ES-I3 (cell line): ENCODE results near the gene INSC.

Experiments used
- H3K36me3 ChIP-seq: 2 replicates; pipeline ENCODE4 v1.6.1; 2013; ENCODE audit warnings: mild to moderate bottlenecking, low read length, control low read depth, moderate library complexity; ENCODE audit not compliant: insufficient read depth
- H3K4me1 ChIP-seq: 2 replicates; pipeline ENCODE4 v1.6.1; 2013; ENCODE audit warnings: mild to moderate bottlenecking, control low read depth, low read length; ENCODE audit not compliant: insufficient read depth
- H3K9ac ChIP-seq: 2 replicates; pipeline ENCODE4 v1.6.1; 2013; ENCODE audit warnings: low read depth, mild to moderate bottlenecking, low read length, moderate library complexity
- H3K9me3 ChIP-seq: 2 replicates; pipeline ENCODE4 v1.6.1; 2013; ENCODE audit warnings: mild to moderate bottlenecking, low read length, moderate library complexity; ENCODE audit not compliant: control insufficient read depth, insufficient read depth

The INSC gene

GRCh38 chr11:15146271-15147003 is 31.7 kb downstream of the INSC start:
- Histone ChIP-seq H3K36me3 (no peaks in the 10 kb centered on the region), H3K9ac (no peak overlapping the region), H3K4me1 (0 out of 2 replicates have a peak, but pooled peaks cover 6% of the 10 kb centered on the region), H3K9me3 (no peaks in the 10 kb centered on the region)

- no peaks in the 10 kb centered on the region for H3K36me3 ChIP-seq
- H3K4me1 ChIP-seq: 0 out of 2 replicates have a peak, but pooled peaks cover under 1% of the 10 kb centered on the region
- no peak overlapping the region for H3K9ac ChIP-seq
- no peaks in the 10 kb centered on the region for H3K9me3 ChIP-seq
Observed at GRCh38 chr11:15148169-15148568, 33.4 kb downstream of the INSC start.

- no peaks in the 10 kb centered on the region for H3K36me3 ChIP-seq
- no peak overlapping the region for H3K9ac ChIP-seq
- no peaks in the 10 kb centered on the region for H3K9me3 ChIP-seq
- H3K4me1 ChIP-seq: no peaks in the 10 kb centered on the region
Observed at GRCh38 chr11:15149050-15149449, 34.3 kb downstream of the INSC start.

GRCh38 chr11:15150507-15150906 is 35.8 kb downstream of the INSC start:
- Histone ChIP-seq H3K9me3 (no peaks in the 10 kb centered on the region), H3K4me1 (no peaks in the 10 kb centered on the region), H3K36me3 (no peaks in the 10 kb centered on the region), H3K9ac (no peak overlapping the region)

GRCh38 chr11:15153231-15153630 is 38.5 kb downstream of the INSC start:
- H3K4me1 ChIP-seq: no peaks in the 10 kb centered on the region
- no peaks in the 10 kb centered on the region for H3K36me3 ChIP-seq
- H3K9me3 ChIP-seq: no peaks in the 10 kb centered on the region
- H3K9ac ChIP-seq: no peak overlapping the region

GRCh38 chr11:15157181-15157580 is 42.5 kb downstream of the INSC start:
- Histone ChIP-seq H3K9ac (no peak overlapping the region), H3K36me3 (no peaks in the 10 kb centered on the region), H3K4me1 (no peaks in the 10 kb centered on the region), H3K9me3 (no peaks in the 10 kb centered on the region)

- no peaks in the 10 kb centered on the region for H3K36me3 ChIP-seq
- no peak overlapping the region for H3K9ac ChIP-seq
- H3K9me3 ChIP-seq: no peaks in the 10 kb centered on the region
- H3K4me1 ChIP-seq: no peaks in the 10 kb centered on the region
Observed at GRCh38 chr11:15157606-15158137, 42.9 kb downstream of the INSC start.

GRCh38 chr11:15158351-15159015 is 43.8 kb downstream of the INSC start:
- H3K9ac ChIP-seq: no peak overlapping the region
- H3K4me1 ChIP-seq: no peaks in the 10 kb centered on the region
- no peaks in the 10 kb centered on the region for H3K36me3 ChIP-seq
- H3K9me3 ChIP-seq: no peaks in the 10 kb centered on the region

- no peaks in the 10 kb centered on the region for H3K9me3 ChIP-seq
- no peak overlapping the region for H3K9ac ChIP-seq
- H3K36me3 ChIP-seq: no peaks in the 10 kb centered on the region
Observed at GRCh38 chr11:15159085-15159484, 44.4 kb downstream of the INSC start.

GRCh38 chr11:15161790-15162189 is 47.1 kb downstream of the INSC start:
- H3K36me3 ChIP-seq: no peaks in the 10 kb centered on the region
- H3K9ac ChIP-seq: no peak overlapping the region
- H3K9me3 ChIP-seq: no peaks in the 10 kb centered on the region
- H3K4me1 ChIP-seq: no peaks in the 10 kb centered on the region

More at GRCh38 chr11:15159085-15159484, 44.4 kb downstream of the INSC start:
- no peaks in the 10 kb centered on the region for H3K4me1 ChIP-seq

- H3K9me3 ChIP-seq: no peaks in the 10 kb centered on the region
- no peaks in the 10 kb centered on the region for H3K36me3 ChIP-seq
- H3K4me1 ChIP-seq: no peaks in the 10 kb centered on the region
- H3K9ac ChIP-seq: no peak overlapping the region
Observed at GRCh38 chr11:15163136-15163535, 48.4 kb downstream of the INSC start.

GRCh38 chr11:15166204-15166603 is 51.5 kb downstream of the INSC start:
- no peaks in the 10 kb centered on the region for H3K9me3 ChIP-seq
- H3K36me3 ChIP-seq: no peaks in the 10 kb centered on the region
- no peaks in the 10 kb centered on the region for H3K4me1 ChIP-seq
- H3K9ac ChIP-seq: no peak overlapping the region

GRCh38 chr11:15169815-15170551 is 55.3 kb downstream of the INSC start:
- Histone ChIP-seq H3K9ac (no peak overlapping the region), H3K36me3 (no peaks in the 10 kb centered on the region), H3K9me3 (no peaks in the 10 kb centered on the region), H3K4me1 (no peaks in the 10 kb centered on the region)

GRCh38 chr11:15170698-15171097 is 56.0 kb downstream of the INSC start:
- Histone ChIP-seq H3K4me1 (no peaks in the 10 kb centered on the region), H3K9me3 (no peaks in the 10 kb centered on the region), H3K36me3 (no peaks in the 10 kb centered on the region), H3K9ac (no peak overlapping the region)
